Measurements from ENCODE around the gene LRP5. TPM values are rescaled to one million over a fixed set of nuclear protein-coding genes. Genes with fewer than 3 reads are reported as not detected.

The LRP5 gene
- total RNA-seq, 1 donor from 2014 or later = 20.2 TPM

GRCh38 chr11:68375337-68375736, 62.9 kb downstream of the LRP5 start:
- DNase-seq (ENCODE audit: low read depth) (no peak), FAIRE-seq (no peak)
- Histone ChIP-seq H3K27ac (ENCODE audit: low read depth, low read length) (no peak overlapping the region), H4K20me1 (ENCODE audit: insufficient read depth, low read length) (peaks cover 12% of the 10 kb centered on the region), H3K79me2 (ENCODE audit: insufficient read depth, low read length) (no peaks in the 10 kb centered on the region), H3K4me3 (ENCODE audit: insufficient read depth, low read depth, low read length) (no peak overlapping the region), H3K27me3 (ENCODE audit: insufficient read depth, low read length) (no peaks in the 10 kb centered on the region), H3K9ac (ENCODE audit: low read length) (no peak overlapping the region), H3K4me1 (ENCODE audit: insufficient read depth, low read length) (peaks cover 34% of the 10 kb centered on the region), H3K9me3 (ENCODE audit: insufficient read depth, low read depth, low read length) (no peaks in the 10 kb centered on the region), H3K36me3 (ENCODE audit: insufficient read depth, low read length) (peaks cover 3% of the 10 kb centered on the region), H2AFZ (ENCODE audit: low read depth, low read length) (no peak overlapping the region), H3K4me2 (ENCODE audit: low read length) (no peak overlapping the region)
- H3K27me3 Mint-ChIP-seq (ENCODE audit: low read depth, unreplicated experiment) = peaks cover 1% of the 10 kb centered on the region
- no peaks in the 10 kb centered on the region for H3K9me3 Mint-ChIP-seq (ENCODE audit: unreplicated experiment)
- H3K27ac Mint-ChIP-seq (ENCODE audit: unreplicated experiment) = peak overlapping the region; percentile 79
- H3K4me3 Mint-ChIP-seq (ENCODE audit: unreplicated experiment) = no peak overlapping the region
- H3K4me1 Mint-ChIP-seq (ENCODE audit: low read depth, unreplicated experiment) = peaks cover 25% of the 10 kb centered on the region
- TF ChIP-seq CTCF (IDR thresholded peaks at IDR 0.05; ENCODE audit: insufficient read depth, low read depth, low read length) (no peak), EZH2 (IDR thresholded peaks at IDR 0.05; ENCODE audit: insufficient read depth, low read length) (no peak)
- peaks cover 10% of the 10 kb centered on the region for H3K36me3 Mint-ChIP-seq (ENCODE audit: low read depth, unreplicated experiment)

GRCh38 chr11:68375766-68376165, 63.4 kb downstream of the LRP5 start:
- H3K4me1 ChIP-seq (ENCODE audit: insufficient read depth, low read length) = peaks cover 35% of the 10 kb centered on the region
- H2AFZ ChIP-seq (ENCODE audit: low read depth, low read length) = no peak overlapping the region
- TF ChIP-seq EZH2 (IDR thresholded peaks at IDR 0.05; ENCODE audit: insufficient read depth, low read length) (no peak), CTCF (IDR thresholded peaks at IDR 0.05; ENCODE audit: insufficient read depth, low read depth, low read length) (no peak)
- peaks cover 10% of the 10 kb centered on the region for H4K20me1 ChIP-seq (ENCODE audit: insufficient read depth, low read length)
- no peaks in the 10 kb centered on the region for H3K27me3 ChIP-seq (ENCODE audit: insufficient read depth, low read length)
- H3K27ac ChIP-seq (ENCODE audit: low read depth, low read length) = no peak overlapping the region
- Mint-ChIP-seq H3K27me3 (ENCODE audit: low read depth, unreplicated experiment) (peaks cover 1% of the 10 kb centered on the region), H3K27ac (ENCODE audit: unreplicated experiment) (no peak overlapping the region), H3K36me3 (ENCODE audit: low read depth, unreplicated experiment) (peaks cover 12% of the 10 kb centered on the region), H3K4me1 (ENCODE audit: low read depth, unreplicated experiment) (peaks cover 27% of the 10 kb centered on the region), H3K9me3 (ENCODE audit: unreplicated experiment) (no peaks in the 10 kb centered on the region), H3K4me3 (ENCODE audit: unreplicated experiment) (no peak overlapping the region)
- DNase-seq (ENCODE audit: low read depth) (no peak), FAIRE-seq (no peak)
- no peaks in the 10 kb centered on the region for H3K9me3 ChIP-seq (ENCODE audit: insufficient read depth, low read depth, low read length)
- no peaks in the 10 kb centered on the region for H3K79me2 ChIP-seq (ENCODE audit: insufficient read depth, low read length)
- H3K4me3 ChIP-seq (ENCODE audit: insufficient read depth, low read depth, low read length) = no peak overlapping the region
- H3K9ac ChIP-seq (ENCODE audit: low read length) = no peak overlapping the region
- H3K4me2 ChIP-seq (ENCODE audit: low read length) = no peak overlapping the region
- peaks cover 3% of the 10 kb centered on the region for H3K36me3 ChIP-seq (ENCODE audit: insufficient read depth, low read length)

DNA sequence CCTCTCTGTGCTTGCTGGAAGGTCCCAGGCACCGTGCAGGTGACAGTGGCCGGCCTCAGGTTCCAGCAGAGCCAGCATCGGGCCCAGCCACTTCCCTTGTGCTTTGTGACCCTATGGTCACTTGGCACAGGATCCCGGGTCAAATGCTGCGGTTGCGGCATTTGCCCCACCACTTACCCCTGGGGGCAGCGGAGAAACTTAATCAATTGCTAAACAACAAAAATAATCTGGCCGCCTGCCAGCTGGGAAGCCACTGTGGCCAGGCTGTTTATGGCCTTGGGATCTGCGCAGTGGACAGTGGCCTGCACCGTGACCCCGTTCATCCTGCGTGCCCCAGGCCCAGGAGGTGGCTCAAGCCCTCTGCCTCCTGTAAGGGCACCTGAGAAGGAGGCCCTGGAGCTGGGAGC, 65.0 kb downstream of the LRP5 start:
- Histone ChIP-seq H3K27me3 (ENCODE audit: insufficient read depth, low read length) (no peaks in the 10 kb centered on the region), H3K36me3 (ENCODE audit: insufficient read depth, low read length) (peaks cover 3% of the 10 kb centered on the region), H3K4me2 (ENCODE audit: low read length) (no peak overlapping the region), H3K9ac (ENCODE audit: low read length) (no peak overlapping the region), H2AFZ (ENCODE audit: low read depth, low read length) (no peak overlapping the region), H3K79me2 (ENCODE audit: insufficient read depth, low read length) (no peaks in the 10 kb centered on the region), H3K4me1 (ENCODE audit: insufficient read depth, low read length) (peaks cover 39% of the 10 kb centered on the region), H4K20me1 (ENCODE audit: insufficient read depth, low read length) (peaks cover 15% of the 10 kb centered on the region), H3K4me3 (ENCODE audit: insufficient read depth, low read depth, low read length) (no peak overlapping the region), H3K9me3 (ENCODE audit: insufficient read depth, low read depth, low read length) (no peaks in the 10 kb centered on the region), H3K27ac (ENCODE audit: low read depth, low read length) (no peak overlapping the region)
- DNase-seq (ENCODE audit: low read depth) = no peak
- no peaks in the 10 kb centered on the region for H3K9me3 Mint-ChIP-seq (ENCODE audit: unreplicated experiment)
- no peak for FAIRE-seq
- no peaks in the 10 kb centered on the region for H3K27me3 Mint-ChIP-seq (ENCODE audit: low read depth, unreplicated experiment)
- peaks cover 26% of the 10 kb centered on the region for H3K4me1 Mint-ChIP-seq (ENCODE audit: low read depth, unreplicated experiment)
- TF ChIP-seq CTCF (IDR thresholded peaks at IDR 0.05; ENCODE audit: insufficient read depth, low read depth, low read length) = no peak
- TF ChIP-seq EZH2 (IDR thresholded peaks at IDR 0.05; ENCODE audit: insufficient read depth, low read length) = no peak
- H3K4me3 Mint-ChIP-seq (ENCODE audit: unreplicated experiment) = no peak overlapping the region
- H3K27ac Mint-ChIP-seq (ENCODE audit: unreplicated experiment) = no peak overlapping the region
- H3K36me3 Mint-ChIP-seq (ENCODE audit: low read depth, unreplicated experiment) = peaks cover 12% of the 10 kb centered on the region

Data from astrocyte (in vitro differentiated cells and primary cell).